Esophagus squamous epithelium (tissue), 4 donors: ENCODE results near the gene C2orf76.

ENCODE experiments used
- CTCF ChIP-seq, 6 experiments: fragments of 450-650 bp in 4 of 6; fragments of 200-600 bp in 2 of 6; sonication (generic) in 2 of 6; IDR thresholded peaks; one replicate each; pipeline ENCODE4 v1.5.1; 2016 to 2019; ENCODE audit warnings: antibody characterized with exemption in 6 of 6, mild to moderate bottlenecking in 4 of 6, moderate library complexity in 4 of 6
- POLR2A ChIP-seq, 4 donors: fragments of 450-650 bp; IDR thresholded peaks; one replicate each; pipeline ENCODE4 v1.6.1; 2017; ENCODE audit warnings: antibody characterized with exemption in 4 of 4, mild to moderate bottlenecking in 4 of 4, moderate library complexity in 3 of 4

- TF ChIP-seq CTCF (IDR thresholded peaks at IDR 0.05): no peak
- TF ChIP-seq POLR2A (IDR thresholded peaks at IDR 0.05): no peak
These were observed 72.7 kb downstream of the C2orf76 start for GRCh38 chr2:119293900-119294299.
